Ishikawa (cell line): ENCODE data around the gene HOXA13.

Experiments used
- EP300 ChIP-seq: IDR thresholded peaks from 2 replicates; pipeline ENCODE4 v1.6.1; 2012; ENCODE audit warnings: borderline replicate concordance
- NFIC ChIP-seq: IDR thresholded peaks from 2 replicates; pipeline ENCODE4 v1.6.1; 2012
- TEAD4 ChIP-seq: IDR thresholded peaks from 2 replicates; pipeline ENCODE4 v1.6.1; 2012

DNA sequence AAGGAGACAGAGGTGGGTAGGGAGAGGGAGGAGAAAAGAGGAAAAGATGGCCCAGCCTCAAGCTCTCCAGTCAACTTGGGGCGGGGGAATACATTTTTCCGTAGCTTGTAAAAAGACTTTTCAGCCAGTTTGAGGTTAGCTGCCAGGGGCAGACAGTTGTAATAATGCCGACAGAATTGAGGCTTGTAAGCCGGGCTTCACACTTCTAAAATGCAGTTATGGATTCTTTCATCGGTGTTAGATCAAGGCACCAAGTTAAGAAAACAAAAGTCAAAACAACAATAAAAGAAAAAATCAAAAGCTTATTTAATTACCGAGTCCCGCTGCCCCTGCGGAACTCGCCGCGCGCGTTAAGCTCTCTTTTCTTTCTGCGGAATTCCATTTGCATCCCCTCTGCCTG lies 42.3 kb upstream of the HOXA13 start:
- TF ChIP-seq TEAD4 (no peak), NFIC (no peak), EP300 (no peak)
